Measurements from ENCODE around the gene XIAP. TPM values are rescaled to one million over a fixed set of nuclear protein-coding genes. Genes with fewer than 3 reads are reported as not detected.
"Not testable (repeated sequence)": the region's sequence is repeated elsewhere in the genome, so short reads cannot be mapped to it uniquely, and the experiment has no call there.

XIAP gene
- total RNA-seq, 4 donors from 2014 or later = 15.1 to 60.3 (median 41.2) TPM

- H3K27ac ChIP-seq = no peak overlapping the region
- WGBS, 2 donors (ENCODE audit: low coverage in 1 of 2) = 81 to 90% methylated on average over 2 to 3 of the region's 3 CpGs
- no peak for TF ChIP-seq EP300 (IDR thresholded peaks at IDR 0.05; ENCODE audit: low read depth)
- TF ChIP-seq CTCF (IDR thresholded peaks at IDR 0.05) = no peak
- TF ChIP-seq POLR2A (IDR thresholded peaks at IDR 0.05) = no peak
- TF ChIP-seq POLR2AphosphoS5 (IDR thresholded peaks at IDR 0.05) = no peak
- intact Hi-C loops (cut with DNase I; ENCODE audit: low total_unique reads) = no loop called here
- no peak overlapping the region for H3K4me3 ChIP-seq
- H3K27me3 ChIP-seq = no peaks in the 10 kb centered on the region
- no peaks in the 10 kb centered on the region for H3K9me3 ChIP-seq
- no peak for DNase-seq
- H3K36me3 ChIP-seq = no peaks in the 10 kb centered on the region
- in situ Hi-C loops (cut with MboI; ENCODE audit: low pct_ligation_motif_present in 1 of 4, low pct_unique_long_range_greater_than_20kb in 1 of 4, low sequenced_read_pairs in 3 of 4) = no loop called here
- H3K4me1 ChIP-seq = peaks cover 0 to 7% (median 0%) of the 10 kb centered on the region in 4 donors
Observed at GRCh38 chrX:123882391-123882790, 22.5 kb downstream of the XIAP start.

GRCh38 chrX:123884809-123885408, 25.1 kb downstream of the XIAP start:
- H3K4me1 ChIP-seq = no peaks in the 10 kb centered on the region
- intact Hi-C loops (cut with DNase I; ENCODE audit: low total_unique reads) = no loop called here
- no peak overlapping the region for H3K27ac ChIP-seq
- H3K9me3 ChIP-seq = no peaks in the 10 kb centered on the region
- no peaks in the 10 kb centered on the region for H3K36me3 ChIP-seq
- in situ Hi-C loops (cut with MboI; ENCODE audit: low pct_ligation_motif_present in 1 of 4, low pct_unique_long_range_greater_than_20kb in 1 of 4, low sequenced_read_pairs in 3 of 4) = no loop called here
- no peak for DNase-seq
- TF ChIP-seq EP300 (IDR thresholded peaks at IDR 0.05; ENCODE audit: low read depth) (no peak), CTCF (IDR thresholded peaks at IDR 0.05) (peak; percentile 32 to 43 (median 40)), POLR2AphosphoS5 (IDR thresholded peaks at IDR 0.05) (no peak), POLR2A (IDR thresholded peaks at IDR 0.05) (no peak)
- no peaks in the 10 kb centered on the region for H3K27me3 ChIP-seq
- H3K4me3 ChIP-seq = no peak overlapping the region

- in situ Hi-C loops (cut with MboI; ENCODE audit: low pct_ligation_motif_present in 1 of 4, low pct_unique_long_range_greater_than_20kb in 1 of 4, low sequenced_read_pairs in 3 of 4) = no loop called here
- no peaks in the 10 kb centered on the region for H3K9me3 ChIP-seq
- no peak overlapping the region for H3K4me3 ChIP-seq
- DNase-seq = no peak
- intact Hi-C loops (cut with DNase I; ENCODE audit: low total_unique reads) = no loop called here
- H3K27me3 ChIP-seq = no peaks in the 10 kb centered on the region
- TF ChIP-seq CTCF (IDR thresholded peaks at IDR 0.05) = no peak
- no peak for TF ChIP-seq POLR2AphosphoS5 (IDR thresholded peaks at IDR 0.05)
- no peak for TF ChIP-seq EP300 (IDR thresholded peaks at IDR 0.05; ENCODE audit: low read depth)
- no peak for TF ChIP-seq POLR2A (IDR thresholded peaks at IDR 0.05)
- H3K36me3 ChIP-seq = no peaks in the 10 kb centered on the region
- no peak overlapping the region for H3K27ac ChIP-seq
- WGBS, 2 donors (ENCODE audit: low coverage in 1 of 2) = 62 to 66% methylated on average over 3 of the region's 3 CpGs
- H3K4me1 ChIP-seq = peaks cover 0 to 9% (median under 1%) of the 10 kb centered on the region in 4 donors
Observed at GRCh38 chrX:123899701-123900100, 39.8 kb downstream of the XIAP start.

GRCh38 chrX:123903261-123903660, 43.4 kb downstream of the XIAP start:
- 18 to 77% methylated on average over 4 to 7 of the region's 7 CpGs for WGBS, 2 donors (ENCODE audit: low coverage in 1 of 2)
- H3K4me3 ChIP-seq; H3K27me3 ChIP-seq; in situ Hi-C loops (cut with MboI; ENCODE audit: low pct_ligation_motif_present in 1 of 4, low pct_unique_long_range_greater_than_20kb in 1 of 4, low sequenced_read_pairs in 3 of 4); intact Hi-C loops (cut with DNase I; ENCODE audit: low total_unique reads); H3K36me3 ChIP-seq; H3K9me3 ChIP-seq: not testable (repeated sequence)
- peak; percentile 57 for DNase-seq
- peak overlapping the region in 3 of 4 donors; percentile 55 to 69 (median 56) for H3K27ac ChIP-seq
- H3K4me1 ChIP-seq = peaks cover 0 to 23% (median 5%) of the 10 kb centered on the region in 4 donors

- TF ChIP-seq CTCF (IDR thresholded peaks at IDR 0.05) = no peak
- no peak for TF ChIP-seq POLR2A (IDR thresholded peaks at IDR 0.05)
- TF ChIP-seq EP300 (IDR thresholded peaks at IDR 0.05; ENCODE audit: low read depth) = no peak
- TF ChIP-seq POLR2AphosphoS5 (IDR thresholded peaks at IDR 0.05) = no peak
- DNase-seq = no peak
- Histone ChIP-seq H3K36me3 (no peaks in the 10 kb centered on the region), H3K9me3 (no peaks in the 10 kb centered on the region), H3K27me3 (no peaks in the 10 kb centered on the region), H3K27ac (peak overlapping the region; percentile 46 to 69 (median 57)), H3K4me3 (no peak overlapping the region), H3K4me1 (peaks cover 0 to 23% (median 5%) of the 10 kb centered on the region in 4 donors)
- in situ Hi-C loops (cut with MboI; ENCODE audit: low pct_ligation_motif_present in 1 of 4, low pct_unique_long_range_greater_than_20kb in 1 of 4, low sequenced_read_pairs in 3 of 4) = no loop called here
- 49% methylated on average over 2 of the region's 2 CpGs; no CpG with 5 or more reads in 1 of the 2 donors for WGBS, 2 donors (ENCODE audit: low coverage in 1 of 2)
- intact Hi-C loops (cut with DNase I; ENCODE audit: low total_unique reads) = no loop called here
Observed at GRCh38 chrX:123905332-123905731, 45.5 kb downstream of the XIAP start.

Data from transverse colon (tissue), 4 donors.